Right renal pelvis (tissue), 4 donors: ENCODE results near the gene CAND2. TPM values are rescaled to one million over a fixed set of nuclear protein-coding genes. Genes with fewer than 3 reads are reported as not detected.
"Not testable (repeated sequence)": the region's sequence is repeated elsewhere in the genome, so short reads cannot be mapped to it uniquely, and the experiment has no call there.

Experiments
- DNase-seq, 4 donors: peaks; one replicate each; pipeline ENCODE4 v3.0.0-alpha.2; 2013; ENCODE audit warnings: low read depth in 4 of 4, low spot score in 3 of 4, missing footprints in 1 of 4
- polyA plus RNA-seq, 4 donors: library from polyadenylated mRNA; unstranded; fragments of 120-200 nt; gene quantifications; one replicate each; pipeline ENCODE4 v1.2.1, GENCODE V29; 2013; ENCODE audit not compliant: insufficient read length in 4 of 4

Gene CAND2
- polyA plus RNA-seq, 4 donors, result 7.5 to 9.6 (median 9.1) TPM

DNA sequence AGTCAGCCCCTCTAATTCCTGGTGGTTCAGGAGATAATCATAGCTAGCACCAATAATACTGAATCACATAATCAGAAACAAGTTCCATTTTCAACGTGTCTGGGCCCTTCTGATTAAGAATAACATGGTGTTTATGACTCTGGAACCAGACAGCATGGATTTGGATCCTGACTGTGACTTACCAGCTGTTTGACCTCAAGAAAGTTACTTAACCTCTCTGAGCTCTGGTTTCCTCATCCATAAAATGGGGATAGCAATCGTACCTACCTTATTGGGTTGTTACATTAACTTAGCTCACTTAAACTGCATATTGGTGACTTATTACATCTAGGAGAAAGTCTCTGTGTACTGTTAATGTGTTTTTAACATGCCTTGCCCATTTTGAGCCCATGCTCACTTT lies 26.7 kb upstream of the CAND2 start:
- no peak for DNase-seq

DNA sequence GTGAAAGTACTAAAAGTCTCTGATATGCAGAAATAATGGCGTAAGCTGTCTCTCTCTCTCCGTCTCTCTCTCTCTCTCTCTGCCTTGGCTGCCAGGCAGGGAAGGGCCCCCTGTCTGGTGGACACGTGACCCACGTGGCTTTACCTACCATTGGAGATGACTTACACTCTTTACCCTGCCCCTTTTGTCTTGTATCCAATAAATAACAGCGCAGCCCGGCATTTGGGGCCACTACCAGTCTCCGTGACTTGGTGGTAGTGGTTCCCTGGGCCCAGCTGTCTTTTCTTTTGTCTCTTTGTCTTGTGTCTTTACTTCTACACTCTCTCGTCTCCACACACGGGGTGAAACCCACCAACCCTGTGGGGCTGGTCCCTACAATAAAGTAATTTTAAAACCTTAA lies 25.2 kb upstream of the CAND2 start:
- DNase-seq, result no peak

DNA sequence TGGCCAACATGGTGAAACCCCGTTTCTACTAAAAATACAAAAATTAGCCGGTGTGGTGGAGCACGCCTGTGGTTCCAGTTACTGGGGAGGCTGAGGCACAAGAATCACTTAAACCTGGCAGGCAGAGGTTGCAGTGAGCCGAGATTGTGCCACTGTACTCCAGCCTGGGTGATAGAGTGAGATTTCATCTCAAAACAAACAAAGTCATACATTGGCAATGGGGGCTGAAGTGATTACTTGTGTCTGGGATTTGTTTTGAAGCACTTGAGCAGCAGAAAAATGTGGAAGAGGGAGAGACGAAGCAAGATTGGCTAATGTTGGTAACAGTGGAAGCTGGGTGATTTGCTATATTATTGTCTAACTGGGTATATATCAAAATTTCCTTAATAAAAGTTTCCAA lies 24.0 kb upstream of the CAND2 start:
- no peak for DNase-seq

DNA sequence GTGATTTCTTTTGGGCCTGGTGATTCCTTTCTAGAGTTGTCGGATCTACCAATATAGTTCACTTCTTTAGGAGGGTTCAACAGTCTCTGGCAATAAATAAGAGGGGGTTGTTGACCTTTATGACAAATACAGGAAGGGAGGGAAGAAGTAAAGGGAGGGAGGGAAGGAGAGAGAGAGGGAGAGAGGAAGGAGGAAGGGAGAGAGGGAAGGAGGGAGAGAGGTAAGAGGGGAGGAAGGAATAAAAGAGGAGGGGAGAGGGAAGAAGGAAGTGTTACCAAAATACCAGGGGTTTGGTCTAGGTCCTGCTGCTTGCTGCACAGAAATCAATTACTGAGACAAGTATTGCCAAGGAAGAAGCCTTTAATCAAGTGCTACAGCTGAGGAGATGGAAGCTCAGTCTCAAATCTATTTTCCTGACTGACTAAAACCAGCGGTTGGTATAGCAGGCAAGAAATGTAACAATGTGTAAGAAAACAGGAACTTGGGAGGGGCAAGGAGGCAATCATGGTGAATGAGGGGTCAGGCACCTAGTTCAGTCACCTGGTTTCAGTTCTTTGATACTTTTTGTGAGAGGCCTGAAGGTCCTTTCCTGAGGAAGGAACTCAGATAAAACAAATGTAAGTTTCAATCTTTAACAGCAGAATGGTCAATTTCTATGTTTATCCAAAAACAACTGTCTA lies 23.3 kb upstream of the CAND2 start:
- no peak for DNase-seq

DNA sequence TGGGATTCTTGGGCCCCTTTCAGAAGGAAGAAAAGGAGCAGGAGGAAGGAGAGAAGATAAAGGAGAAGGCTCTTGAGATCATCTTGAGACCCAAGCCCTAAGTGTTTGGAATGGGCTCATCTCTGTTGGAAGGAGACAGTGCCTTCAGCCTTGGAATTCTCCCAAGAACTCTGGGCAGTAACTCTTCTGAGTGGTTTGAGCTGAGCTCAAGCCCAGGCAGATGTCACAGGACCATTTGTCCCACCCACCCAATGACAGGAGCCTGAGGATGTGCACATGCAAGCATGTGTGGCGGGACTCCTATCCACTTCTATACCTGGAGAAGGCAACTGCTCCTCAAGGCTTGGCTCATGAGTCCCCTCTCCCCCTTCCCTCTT lies 22.8 kb upstream of the CAND2 start:
- no peak for DNase-seq

DNA sequence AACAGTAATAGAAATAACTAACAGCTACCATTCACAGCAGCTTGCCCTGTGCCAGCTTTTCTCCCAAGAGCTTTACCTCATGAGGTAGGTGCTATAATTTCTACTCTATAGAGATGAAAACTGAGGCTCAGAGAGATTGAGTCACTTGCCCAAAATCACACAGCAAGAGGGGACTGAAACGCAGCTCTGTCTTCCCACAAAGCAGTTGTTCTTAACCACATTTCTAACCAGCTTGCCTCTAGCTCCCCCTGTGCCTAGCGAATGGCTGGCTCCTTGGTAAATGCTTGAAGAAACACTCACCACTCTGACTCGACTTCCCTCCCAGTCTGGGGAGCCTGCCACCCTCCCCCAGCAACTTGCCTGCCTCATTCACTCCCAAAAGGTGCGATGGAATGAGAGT lies 21.9 kb upstream of the CAND2 start:
- no peak for DNase-seq

DNA sequence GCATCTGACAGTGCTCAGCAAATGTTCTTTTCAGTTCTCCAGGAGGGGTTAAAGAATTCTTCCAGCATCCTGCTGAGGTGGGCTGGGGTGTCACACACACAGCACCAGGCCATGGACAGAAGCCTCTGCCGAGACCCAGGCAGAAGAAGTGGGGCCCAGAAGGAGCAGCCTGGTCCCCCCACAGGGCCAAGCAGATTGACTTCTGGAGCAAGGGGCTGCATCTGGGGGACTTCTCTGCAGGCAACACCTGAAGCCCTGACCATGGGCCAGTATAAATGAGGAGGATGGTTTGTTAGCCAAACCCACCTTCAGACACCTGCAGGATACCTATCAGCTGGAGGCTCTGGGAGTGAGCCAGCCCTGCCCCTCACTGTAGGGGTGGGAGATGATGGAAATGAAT lies 21.3 kb upstream of the CAND2 start:
- DNase-seq, result no peak

DNA sequence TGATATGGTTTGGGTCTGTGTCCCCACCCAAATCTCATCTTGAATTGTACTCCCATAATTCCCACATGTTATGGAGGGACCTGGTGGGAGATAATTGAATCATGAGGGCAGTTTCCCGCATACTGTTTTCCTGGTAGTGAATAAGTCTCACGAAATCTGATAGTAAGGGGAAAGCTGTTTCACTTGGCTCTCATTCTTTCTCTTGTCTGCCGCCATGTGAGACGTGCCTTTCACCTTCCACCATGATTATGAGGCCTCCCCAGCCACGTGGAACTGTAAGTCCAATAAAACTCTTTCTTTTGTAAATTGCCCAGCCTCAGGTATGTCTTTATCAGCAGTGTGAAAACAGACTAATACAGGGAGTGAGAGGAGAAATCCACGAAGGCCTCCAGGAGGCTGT lies 20.5 kb upstream of the CAND2 start:
- not testable (repeated sequence) for DNase-seq

DNA sequence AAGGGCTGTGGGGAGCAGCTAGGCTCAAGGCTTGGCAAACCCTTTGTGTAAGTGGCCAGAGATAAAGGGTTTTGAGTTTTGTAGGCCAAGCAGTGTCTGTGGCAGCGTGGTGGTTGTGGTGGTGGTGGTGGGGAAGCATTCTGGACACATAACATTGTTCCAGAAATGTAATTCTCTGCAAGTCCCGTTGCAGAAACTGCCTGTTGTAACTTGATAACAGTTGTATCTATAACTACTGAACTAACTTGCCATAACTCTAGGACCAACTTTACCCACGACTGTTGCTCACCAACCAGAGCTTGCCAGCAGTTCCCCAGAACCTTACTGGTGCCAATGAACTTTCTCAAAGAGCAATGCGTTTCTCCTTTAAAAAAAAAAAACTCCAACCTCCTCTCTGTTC lies 19.3 kb upstream of the CAND2 start:
- DNase-seq, result no peak

DNA sequence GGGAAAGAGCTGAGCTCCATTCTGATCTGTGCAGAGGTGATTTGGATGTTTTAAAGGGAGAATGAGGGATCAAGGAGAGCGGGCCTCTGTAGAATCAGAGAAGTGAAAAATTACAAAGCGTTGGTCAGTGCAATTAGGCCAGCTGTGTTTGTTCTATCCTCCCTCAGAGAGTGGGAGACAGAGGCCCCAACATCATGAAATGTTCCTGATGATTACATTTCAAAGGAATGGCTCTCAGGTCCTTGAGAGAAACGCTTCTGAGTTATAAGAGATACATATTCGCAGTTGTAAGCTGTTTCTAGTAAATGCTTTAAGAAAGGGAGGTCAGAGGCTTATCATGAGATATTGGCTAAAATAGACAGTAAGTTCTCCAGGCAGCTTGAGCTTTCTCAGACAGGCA lies 15.7 kb upstream of the CAND2 start:
- no peak for DNase-seq

DNA sequence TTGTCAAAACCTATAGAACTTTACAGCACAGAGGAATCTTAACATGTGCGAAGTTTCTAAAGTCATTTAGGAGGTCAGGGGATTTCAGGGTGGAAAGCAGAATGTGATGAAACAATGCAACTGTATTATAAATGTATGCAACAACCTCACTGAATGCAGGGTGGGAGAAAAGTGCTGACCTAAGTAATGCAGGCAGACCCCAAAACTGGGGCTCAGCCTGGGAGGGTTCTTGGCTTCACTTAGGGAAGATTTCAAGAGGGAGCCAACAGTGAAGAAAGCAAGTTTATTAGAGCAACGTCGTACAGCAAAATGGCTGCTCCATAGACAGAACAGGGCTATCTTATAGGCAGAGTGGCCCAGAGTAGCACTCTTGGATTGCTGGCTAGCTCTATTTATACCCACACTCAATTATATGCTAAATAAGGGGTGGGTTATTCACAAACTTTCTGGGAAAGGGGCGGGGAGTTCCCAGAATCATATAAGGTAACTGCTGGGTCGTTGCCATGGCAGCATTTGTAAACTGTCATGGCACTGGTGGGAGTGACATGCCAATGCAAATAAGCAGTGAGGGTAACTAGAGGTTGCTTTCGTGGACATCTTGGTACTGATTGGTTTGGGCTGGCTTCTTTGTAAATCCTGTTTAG lies 14.2 kb upstream of the CAND2 start:
- no peak for DNase-seq

DNA sequence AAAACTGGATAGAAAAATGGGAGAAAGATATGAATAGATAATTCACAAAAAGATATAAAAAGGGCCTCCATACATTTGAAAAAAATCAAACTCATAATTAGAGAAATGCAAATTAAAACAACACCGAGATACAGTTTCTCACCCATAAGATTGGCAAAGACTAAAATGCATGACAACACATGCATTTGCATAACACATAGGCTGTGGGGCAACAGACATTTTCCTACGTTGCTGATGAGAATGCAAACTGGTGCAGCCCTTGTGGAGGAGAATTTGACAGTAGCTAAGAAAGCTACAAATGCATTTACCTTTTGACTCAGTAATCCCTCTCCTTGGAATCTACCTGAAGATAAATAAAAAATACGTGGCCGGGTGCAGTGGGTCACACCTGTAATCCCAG lies 11.4 kb upstream of the CAND2 start:
- no peak for DNase-seq

DNA sequence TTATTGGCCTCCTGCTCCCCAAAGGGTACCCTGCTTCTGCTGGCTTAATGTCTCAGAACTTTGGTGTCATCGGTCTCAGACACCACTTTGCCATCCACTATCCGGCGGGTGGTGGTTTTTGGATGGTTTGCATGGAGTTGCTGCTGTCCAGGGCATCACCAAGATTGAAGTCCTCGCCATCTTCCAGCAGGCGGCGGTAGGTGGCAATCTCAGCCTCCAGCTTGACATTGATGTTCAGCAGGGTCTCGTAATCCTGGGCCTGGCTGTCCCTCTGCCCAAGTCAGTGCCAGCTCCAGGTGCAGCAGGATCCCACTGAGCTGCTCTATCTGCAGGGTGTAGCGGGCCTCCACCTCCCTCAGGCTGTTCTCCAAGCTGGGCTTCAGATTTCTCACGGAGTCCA lies 9.1 kb upstream of the CAND2 start:
- DNase-seq, result not testable (repeated sequence)

DNA sequence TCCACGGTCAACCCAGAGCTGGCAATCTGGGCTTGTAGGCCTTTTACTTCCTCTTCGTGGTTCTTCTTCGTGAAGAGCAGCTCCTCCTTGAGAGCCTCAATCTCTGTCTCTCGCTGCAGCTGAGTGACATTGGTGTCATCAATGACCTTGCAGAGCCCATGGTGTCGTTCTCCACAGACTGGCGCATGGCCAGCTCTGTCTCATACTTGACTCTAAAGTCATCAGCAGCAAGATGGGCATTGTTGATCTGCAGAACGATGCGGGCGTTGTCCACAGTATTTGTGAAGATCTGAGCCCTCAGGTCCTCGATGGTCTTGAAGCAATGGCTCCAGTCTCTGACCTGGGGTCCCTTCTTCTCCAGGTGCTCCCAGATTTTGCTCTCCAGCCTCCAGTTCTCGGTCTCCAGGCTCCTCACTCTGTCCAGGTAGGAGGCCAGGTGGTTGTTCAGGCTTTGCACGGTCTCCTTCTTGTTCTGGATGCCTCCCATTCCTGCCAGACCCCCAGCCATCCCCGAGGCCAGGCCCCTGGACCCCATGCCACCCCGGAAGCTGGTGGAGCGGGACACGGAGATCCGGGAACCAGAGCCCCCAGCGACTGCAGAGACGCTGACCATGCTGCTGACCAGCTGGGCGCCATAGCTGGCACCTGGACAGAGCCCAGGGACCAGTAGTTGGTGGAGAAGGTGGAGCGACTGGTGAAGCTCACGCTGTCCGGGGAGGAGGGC lies 8.4 kb upstream of the CAND2 start:
- not testable (repeated sequence) for DNase-seq

DNA sequence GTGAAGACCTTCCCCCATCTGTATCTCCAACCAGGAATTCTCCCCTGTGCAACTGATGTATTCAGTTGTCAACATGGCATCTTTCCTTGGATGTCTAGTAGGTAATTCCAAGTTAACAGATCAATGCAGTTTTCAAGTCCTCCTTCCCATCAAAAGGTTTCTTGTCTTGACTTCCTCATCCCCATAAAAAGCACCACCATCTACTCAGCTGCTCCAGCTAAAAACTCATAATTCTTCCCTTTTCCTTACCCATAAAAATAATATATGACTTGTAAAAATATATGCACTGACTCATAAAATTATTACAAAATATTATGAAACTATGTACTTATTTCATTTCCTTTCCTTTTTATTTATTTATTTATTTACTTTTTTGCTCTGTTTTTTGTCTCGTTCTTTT lies 5.0 kb upstream of the CAND2 start:
- DNase-seq, result no peak

DNA sequence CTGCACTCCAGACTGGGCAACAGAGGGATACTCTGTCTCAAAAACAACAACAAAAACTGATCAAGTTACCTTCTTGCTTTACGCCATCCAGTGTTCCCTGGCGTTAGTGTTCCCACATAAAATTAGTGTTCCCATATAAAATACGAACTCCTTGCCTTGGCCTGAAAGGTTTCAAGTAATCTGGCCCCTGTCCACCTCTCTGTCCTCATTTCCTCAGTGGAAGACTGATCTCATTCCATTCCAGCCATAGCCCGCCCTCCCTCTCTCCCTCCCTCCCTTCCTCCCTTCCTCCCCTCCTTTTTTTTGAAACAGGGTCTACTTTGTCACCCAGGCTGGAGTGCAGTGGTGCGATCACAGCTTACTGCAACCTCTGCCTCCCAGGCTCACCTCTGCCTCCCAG lies 2.8 kb upstream of the CAND2 start:
- DNase-seq, result no peak

DNA sequence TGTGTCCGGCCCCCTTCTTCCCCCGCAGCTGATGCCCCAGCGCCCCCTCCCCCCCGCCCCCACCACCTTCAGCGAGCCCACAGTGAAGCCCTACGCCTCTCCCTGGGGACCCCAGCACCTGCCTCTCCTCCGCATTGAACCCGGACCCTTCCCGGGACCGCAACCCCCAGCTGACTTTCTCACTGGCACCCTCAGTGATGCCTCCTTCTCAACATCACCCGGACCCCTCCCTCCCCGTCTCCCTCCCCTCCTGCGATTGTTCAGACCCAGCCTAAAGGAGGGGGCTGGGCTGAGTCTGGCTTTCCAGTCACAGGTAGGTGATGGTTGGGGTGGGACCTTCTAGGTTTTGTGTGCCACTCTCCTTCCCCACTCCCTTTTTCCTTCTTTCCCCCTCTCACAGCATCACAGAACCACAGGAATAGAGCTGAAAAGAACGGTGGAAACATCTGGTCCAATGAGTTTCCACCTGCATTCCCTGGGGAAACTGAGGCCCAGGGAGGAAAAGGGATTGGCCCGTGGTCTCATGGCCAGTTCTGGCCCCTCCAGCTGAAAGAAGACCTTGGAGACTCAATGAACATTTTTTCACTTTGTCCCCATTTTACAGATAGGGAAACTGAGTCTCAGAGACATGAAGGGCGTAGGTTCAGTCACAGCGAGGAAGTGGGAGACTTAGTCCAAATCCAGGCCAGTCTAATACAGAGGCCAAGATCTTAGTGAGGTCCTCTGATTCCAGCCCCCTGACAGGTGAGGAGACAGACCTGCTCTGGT lies 828 bp downstream of the CAND2 start:
- no peak for DNase-seq

DNA sequence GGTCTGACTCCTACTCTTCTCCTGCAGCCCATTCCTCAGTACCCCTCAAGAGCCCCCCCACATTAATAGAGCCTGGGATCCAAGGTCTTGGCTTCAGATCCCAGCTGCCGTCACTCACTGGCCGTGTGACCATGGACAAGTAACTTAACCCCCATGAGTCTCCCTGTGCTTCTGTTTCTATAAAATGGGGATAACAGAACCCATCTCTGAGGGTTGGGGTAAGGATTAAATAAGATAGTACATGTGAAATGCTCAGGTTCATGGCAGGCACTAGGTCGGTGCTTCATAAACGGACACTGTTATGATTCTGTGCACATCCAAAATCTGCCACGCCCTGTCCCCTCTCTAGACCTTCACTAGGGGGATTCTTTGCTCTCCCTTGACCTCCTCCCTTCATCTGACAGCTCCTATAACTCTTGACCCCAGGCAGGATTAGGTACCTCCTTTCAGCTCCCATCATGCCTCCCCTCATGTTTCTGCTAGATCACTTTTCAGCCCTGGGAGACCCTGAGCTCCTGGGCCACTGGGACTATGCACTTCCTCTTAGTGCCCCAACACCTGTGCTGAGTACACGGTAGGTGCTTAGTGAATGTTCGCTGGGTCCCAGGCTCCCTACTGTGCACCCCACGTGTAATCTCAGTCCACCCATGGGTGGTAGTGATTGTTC lies 1.5 kb downstream of the CAND2 start:
- DNase-seq, result no peak

DNA sequence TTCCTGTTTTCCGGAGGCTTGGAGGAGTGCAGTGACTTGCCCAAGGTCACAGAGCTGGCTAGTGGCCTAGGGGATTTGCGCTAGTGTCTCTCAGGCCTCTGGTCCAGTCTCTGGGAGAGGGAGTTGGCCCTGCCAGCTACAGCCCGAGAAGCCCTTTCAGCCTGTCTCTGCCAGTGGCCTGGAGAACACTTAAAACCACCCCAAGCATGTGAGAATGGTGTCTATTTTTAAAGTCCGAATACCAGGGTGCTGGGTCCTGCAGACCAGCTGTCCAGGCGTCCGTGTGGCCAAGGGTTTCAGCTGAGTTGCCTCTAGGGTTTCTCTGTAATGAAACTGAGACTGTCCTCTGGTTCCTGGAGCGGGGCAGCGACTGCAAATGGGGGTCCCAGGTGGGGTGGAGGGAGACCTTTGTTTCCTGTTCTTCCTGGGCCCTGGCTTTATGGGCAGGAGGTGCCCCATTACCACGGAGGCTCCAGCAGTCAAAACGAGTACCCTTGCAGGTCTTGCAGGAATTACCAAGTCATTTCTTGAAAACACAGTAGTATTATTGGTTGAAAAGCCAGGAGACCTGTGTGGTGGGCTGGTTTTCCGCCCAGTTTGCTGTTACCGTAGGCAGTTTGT lies 2.2 kb downstream of the CAND2 start:
- no peak for DNase-seq
